Pons (tissue), 1 donor: ENCODE measurements around the gene INS.
"Not testable (repeated sequence)": the region's sequence is repeated elsewhere in the genome, so short reads cannot be mapped to it uniquely, and the experiment has no call there.

Experiments
- DNase-seq: peaks from one replicate; pipeline ENCODE4 v3.0.0-alpha.2; 2016; ENCODE audit warnings: low spot score

The INS gene

DNA sequence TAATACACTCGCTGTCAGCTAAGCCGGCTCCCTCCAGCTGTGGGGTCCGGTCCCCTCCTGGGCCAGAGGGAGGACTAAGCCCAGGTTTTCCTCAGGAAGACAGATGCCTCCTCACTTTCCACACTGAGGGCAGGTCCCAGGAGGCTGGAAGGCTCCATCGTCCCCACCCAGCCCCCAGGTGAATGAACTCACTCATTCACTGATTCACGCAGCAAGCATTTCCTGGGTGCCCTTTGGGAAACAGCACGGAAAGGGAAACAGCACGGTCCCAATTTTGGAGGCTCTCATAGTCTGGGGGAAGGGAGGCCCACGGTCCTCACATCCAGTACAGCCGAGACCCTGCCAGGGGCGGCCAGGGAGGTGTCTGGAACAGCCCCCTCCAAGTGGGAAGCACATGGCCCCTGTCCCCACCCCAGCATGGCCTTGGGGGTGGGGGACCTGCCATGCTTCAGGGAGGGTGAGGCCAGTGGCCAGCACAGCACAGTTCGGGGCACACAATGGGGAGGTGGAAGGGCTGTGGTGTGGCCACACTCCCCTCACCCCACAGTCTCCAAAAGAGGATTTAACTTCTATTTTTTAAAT is 19.9 kb upstream of the INS start:
- no peak for DNase-seq

GRCh38 chr11:2180347-2180746 is 19.3 kb upstream of the INS start:
- no peak for DNase-seq

- DNase-seq: no peak
Measured at GRCh38 chr11:2179516-2179915, 18.5 kb upstream of the INS start.

GRCh38 chr11:2178906-2179494 is 18.0 kb upstream of the INS start:
- DNase-seq: no peak

DNA sequence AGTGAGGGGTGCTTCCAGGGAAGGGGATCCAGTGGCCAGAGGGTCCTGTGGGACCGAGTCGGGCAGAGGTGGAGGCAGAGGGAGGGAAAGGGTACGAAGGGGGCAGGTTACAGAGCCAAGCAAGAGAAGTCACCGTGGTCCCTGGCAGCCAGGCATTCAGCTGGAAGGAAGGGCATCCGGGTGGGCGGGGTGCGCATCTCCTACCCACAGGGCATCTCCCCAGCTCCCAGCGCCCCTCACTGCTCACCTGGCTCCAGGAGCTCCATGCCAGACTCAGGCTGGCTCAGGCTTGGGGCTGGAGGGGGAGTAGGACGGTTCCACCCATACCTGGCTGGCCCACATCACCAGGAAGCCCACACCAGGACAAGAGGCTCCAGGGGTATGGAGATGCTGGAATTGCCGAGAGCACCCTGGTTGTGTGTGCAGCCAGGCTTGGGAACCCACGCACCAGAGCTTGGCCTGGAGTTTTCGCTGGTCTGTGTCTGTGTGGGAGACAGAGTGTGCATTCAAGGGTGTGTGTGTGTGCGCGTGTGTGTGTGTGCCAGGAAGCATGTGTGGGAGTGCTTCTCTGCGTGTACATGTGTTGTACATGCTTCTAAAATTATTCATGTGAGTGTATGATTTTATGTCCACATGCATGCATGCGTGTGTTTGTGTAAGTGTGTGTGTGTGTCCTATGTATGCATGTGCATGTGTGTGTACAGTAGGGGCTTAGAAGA is 17.2 kb upstream of the INS start:
- DNase-seq: not testable (repeated sequence)

- DNase-seq: no peak
Measured at GRCh38 chr11:2177076-2177475, 16.1 kb upstream of the INS start.

DNA sequence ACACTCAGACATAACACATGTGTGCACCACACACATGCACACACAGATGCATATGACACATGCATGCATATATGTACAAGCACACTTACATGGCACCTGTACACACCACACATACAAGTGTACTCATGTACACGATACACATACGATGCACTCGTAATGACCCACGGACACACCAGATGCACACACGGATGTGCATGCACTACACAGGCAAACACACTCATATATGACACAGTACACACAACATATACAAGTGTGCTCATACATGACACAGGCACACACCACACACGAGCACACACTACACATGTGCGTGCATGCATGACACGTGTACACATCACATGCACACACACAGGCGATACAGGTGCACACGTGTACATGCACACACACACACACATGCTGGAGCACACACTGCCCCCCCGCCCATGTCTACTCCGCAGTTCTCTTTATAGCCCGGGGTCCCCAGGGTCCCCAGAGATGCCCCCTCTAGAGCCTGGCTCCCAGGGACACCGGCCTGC is 15.4 kb upstream of the INS start:
- no peak for DNase-seq

GRCh38 chr11:2175659-2176058 is 14.7 kb upstream of the INS start:
- DNase-seq: no peak

DNA sequence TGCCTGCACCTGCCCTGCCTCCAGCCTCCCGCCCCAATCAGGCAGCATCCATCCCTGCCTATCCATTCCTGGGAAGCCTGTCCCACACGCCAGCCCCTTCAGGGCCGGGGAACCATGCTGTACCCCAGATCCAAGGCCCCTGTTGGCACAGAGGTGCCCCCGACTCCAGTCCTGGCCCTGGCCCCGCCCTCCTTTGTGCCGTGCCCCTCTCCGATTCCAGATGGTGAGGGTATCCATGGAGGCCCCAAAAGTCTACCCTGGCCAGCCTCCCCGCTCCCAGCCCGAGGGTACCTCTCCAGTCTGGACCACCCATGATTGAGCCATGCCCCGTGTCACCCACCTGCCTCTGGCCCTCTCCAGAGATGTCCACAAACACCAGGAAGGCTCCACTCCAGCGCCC is 13.4 kb upstream of the INS start:
- no peak for DNase-seq

DNA sequence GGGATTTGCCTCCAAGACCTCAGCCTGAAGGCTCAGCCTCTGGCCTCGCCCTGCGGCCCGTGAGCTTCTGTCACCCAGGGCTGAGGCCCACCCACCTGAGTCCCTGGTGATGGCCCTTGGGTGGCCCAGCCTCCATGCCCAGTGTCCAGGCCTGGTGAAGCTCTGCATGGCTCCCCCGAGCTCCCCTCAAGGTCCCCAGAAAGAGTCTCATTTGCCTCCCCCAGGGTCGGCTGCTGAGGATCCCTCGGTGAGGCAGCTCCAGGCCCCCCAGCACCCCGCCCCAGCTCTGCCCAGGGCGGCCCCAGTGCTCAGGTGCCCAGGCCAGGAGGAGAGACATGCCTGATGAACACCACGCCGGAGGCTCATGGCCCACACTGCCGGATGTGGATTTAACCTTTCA is 12.8 kb upstream of the INS start:
- no peak for DNase-seq

DNA sequence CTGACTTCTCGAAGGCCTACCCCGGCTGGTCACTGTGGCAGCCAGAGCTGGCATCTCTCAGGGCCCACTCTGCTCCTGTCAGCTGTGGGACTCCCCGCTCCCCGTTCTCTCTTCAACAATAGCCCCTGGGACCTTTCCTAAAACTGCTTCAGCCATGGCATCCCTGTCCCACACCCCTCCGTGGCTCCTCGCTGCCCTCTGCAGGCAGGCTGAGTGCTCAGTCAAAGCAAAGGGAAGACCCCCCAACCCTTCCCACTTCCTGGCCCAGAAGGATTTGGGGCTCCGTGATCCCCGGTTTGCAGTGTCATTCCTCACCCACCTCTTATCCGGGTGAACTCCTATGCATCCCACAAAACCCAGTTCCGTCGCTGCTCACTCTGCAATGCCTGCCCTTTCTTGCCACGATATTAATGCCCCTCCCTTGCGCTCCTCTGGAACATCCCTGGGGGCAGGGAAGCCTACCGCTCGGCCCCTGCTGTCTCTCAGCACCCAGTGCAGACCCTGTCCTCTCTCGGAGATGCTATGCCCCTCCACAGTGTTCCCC is 12.2 kb upstream of the INS start:
- no peak for DNase-seq

DNA sequence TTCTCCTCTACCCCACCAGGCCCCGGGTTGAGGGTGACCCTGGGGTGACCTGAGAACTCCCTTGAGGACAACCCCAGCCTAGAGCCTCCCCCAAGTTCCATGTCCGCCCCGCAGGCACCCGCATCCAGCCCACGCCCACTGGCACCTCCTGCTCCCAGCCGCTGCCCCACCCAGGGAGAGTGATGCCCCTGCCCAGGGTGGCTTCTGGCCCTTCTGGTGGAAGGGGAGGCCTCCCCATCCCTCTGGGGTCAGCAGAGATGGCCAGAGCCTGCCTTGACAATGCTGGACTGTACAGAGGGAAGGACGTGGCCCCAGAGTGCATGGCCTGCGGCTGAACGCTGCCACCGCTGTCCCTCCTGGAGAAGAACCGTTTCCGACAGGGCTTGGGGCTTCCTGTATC is 11.7 kb upstream of the INS start:
- DNase-seq: no peak

DNA sequence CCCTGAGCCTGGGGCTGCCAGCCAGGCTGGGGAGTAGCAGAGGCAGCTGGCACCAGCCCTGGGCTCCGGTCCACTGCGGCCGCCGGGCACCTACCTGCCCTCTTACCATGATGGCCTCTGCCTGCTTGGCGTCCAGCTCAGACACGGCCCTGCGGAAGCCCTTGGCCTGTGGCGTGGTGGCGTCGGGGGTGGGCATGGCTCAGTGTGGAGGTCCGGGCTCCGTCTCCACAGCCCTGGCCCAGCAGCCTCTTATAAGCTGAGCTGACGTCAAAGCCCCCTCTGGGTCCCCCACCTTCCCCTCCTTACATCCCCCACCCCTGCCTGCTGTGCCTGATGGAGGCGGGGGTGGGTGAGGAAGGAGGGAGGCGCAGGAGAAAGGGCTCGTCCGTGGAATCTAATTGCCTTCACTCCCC is 10.6 kb upstream of the INS start, which contains the start of gene TH:
Gene TH (minus strand): TSS at position 225 of the 413 bp plus-strand sequence. CDS start 29 bp downstream, at position 196.
- DNase-seq: no peak

DNA sequence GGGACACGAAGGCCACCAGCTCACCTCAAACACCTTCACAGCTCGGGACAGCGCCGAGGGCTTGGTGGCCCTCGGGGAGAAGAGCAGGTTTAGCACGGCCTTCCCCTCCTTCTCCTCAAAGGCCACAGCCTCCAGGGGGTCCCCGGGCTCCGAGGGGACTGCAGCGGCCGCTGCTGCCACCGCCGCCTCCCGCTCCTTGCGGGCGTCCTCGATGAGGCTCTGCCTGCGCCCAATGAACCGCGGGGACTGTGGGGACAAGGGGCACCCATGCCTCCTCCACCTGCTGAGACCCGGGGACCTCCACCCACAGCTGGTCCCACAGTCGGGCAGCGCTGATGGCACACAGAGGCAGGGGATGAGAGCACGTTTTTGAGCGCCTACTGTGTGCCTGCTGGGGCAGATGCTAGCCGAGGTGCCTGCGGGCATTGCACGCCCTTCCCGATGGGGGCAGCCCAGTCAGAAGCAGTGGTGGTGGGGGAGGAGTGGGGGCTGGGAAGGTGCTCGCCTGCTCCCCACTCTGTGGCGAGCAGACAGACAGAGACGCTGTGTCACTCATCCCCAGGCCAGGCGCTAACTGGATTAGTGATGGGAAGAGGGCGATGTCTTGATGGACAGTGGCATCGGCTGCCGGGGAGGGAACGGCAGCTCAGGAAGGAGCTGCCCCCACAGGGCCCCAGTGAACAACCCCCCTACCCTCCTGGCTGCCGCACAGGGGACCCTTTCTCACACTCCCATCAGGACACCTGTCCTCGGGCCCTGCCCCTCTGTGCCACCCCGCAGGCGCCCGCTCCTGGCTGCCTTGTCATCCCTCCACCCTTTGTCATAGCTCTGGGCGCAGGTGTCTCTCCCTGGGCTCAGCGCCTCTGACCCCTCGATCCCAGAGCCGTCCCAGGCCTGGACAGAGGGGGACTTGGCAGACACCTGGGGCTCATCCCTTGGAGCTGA is 8.9 kb upstream of the INS start:
- DNase-seq: no peak

DNA sequence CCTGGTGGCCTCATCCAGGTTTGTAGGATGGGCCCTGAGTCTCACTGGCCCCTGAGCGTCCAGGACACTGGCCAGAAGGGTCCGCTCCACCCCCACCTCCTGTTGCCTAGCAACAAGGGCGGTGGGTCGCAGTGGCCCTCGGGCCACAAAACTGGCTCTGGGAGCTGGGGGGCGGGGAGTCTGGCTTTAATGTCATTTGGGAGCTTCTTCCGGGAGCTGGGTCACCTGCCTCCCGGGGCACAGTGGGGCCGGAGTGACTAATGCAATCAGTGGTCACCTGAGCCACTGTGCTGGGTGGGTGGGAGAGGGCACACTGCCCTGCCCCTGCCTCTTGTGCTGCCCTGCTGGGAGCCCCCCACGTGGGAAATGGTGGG is 8.0 kb upstream of the INS start:
- DNase-seq: no peak

- no peak for DNase-seq
Measured at GRCh38 chr11:2168286-2169004, 7.4 kb upstream of the INS start.

- no peak for DNase-seq
Measured at GRCh38 chr11:2167141-2168045, 6.4 kb upstream of the INS start.

DNA sequence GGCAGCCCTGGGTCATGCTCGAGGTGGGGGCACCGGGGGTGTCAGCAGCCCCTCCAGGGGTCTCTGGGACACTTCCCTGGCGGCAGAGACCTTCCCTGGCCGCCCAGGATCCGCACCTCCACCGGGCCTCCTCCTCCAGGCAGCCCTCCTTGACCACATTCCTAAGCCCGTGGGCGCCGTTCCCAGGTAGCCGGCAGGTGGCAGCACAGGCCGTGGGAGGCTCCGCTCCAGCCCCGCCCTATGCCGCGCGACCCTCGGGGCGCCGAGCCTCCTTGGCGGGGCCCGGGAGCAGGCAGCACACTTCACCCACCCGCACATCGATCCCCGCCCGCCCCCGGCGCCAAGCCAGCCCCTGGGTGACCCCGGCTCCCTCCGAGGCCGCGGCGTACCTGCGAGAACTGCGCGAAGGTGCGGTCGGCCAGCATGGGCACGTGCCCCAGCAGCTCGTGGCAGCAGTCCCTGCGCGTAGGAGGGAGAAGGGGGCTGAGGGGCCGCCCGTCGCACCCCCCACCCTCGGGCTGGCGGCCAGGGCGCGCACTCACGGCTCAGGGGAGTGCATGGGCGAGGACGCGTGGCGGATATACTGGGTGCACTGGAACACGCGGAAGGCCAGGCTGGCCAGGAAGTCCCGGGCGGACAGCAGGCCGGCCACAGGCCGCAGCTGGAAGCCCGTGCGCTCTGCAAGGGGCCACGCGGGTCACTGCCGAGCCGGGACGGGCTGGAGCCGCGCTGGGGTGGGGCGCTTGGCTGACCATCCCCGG is 5.3 kb upstream of the INS start:
- no peak for DNase-seq

DNA sequence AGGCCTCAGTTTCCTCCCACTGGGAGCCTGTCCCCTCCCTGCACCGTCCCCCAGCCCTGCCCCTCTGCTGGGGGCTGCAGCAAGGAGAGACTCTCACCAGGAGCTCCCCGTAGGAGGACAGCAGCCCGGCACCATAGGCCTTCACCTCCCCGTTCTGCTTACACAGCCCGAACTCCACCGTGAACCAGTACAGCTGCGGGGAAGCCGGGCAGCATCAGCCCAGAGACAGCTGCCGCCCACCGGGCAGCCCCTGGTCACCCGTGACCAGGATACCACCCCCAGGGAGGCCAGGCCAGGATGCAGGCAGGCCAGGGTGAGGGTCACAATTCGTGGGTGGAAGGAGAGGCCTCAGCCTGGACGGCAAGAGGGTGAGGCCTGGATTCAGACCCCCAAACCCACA is 4.6 kb upstream of the INS start:
- no peak for DNase-seq
